ENCODE measurements around the gene TMEM117. TPM values are rescaled to one million over a fixed set of nuclear protein-coding genes. Genes with fewer than 3 reads are reported as not detected.

TMEM117 gene
- polyA plus RNA-seq, 1 donor (not counting 4 experiments of a cell fraction or from before 2014, with no cell fraction given): 8.5 TPM

DNA sequence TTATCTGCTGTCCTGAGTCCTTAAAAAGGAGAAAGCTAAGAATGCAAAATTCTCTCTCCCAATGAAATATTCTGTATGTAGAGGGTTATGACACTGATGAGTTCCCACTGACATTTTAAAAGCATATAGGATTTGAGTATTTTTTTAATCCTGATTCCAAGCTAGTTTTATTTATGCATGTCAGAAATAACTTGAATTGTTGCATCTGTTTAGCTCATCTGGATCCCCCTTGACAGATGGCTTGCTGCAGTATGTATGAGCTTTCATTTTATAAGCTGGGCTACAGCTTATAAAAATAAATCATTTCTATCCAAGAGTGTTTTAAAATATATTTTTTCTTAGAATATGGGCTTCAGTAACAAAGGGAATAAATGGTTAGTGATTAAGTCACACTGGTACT, 545.0 kb downstream of the TMEM117 start:
- dilution Hi-C loops (cut with MboI; ENCODE audit: extremely low pct_ligation_motif_present, low sequenced_read_pairs): no loop called here
- no peaks in the 10 kb centered on the region for H3K9me1 ChIP-seq (ENCODE audit: control insufficient read depth, extremely low read depth, insufficient read depth, low read length)
- H3K27me3 ChIP-seq (ENCODE audit: control insufficient read depth, extremely low read depth, insufficient read depth, low read length): no peaks in the 10 kb centered on the region
- H3K27ac ChIP-seq (ENCODE audit: control insufficient read depth, insufficient read depth, low read length): no peak overlapping the region
- DNase-seq (ENCODE audit: low read depth, low spot score) (no peak), FAIRE-seq (no peak)
- H3K4me1 ChIP-seq (ENCODE audit: control insufficient read depth, extremely low read depth, insufficient read depth, low read length): no peaks in the 10 kb centered on the region
- TF ChIP-seq, protein P1, sequence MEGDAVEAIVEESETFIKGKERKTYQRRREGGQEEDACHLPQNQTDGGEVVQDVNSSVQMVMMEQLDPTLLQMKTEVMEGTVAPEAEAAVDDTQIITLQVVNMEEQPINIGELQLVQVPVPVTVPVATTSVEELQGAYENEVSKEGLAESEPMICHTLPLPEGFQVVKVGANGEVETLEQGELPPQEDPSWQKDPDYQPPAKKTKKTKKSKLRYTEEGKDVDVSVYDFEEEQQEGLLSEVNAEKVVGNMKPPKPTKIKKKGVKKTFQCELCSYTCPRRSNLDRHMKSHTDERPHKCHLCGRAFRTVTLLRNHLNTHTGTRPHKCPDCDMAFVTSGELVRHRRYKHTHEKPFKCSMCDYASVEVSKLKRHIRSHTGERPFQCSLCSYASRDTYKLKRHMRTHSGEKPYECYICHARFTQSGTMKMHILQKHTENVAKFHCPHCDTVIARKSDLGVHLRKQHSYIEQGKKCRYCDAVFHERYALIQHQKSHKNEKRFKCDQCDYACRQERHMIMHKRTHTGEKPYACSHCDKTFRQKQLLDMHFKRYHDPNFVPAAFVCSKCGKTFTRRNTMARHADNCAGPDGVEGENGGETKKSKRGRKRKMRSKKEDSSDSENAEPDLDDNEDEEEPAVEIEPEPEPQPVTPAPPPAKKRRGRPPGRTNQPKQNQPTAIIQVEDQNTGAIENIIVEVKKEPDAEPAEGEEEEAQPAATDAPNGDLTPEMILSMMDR (optimal IDR thresholded peaks at IDR 0.05 in 1 of 3, IDR thresholded peaks at IDR 0.05 in 1 of 3, conservative IDR thresholded peaks at IDR 0.05 in 1 of 3; ENCODE audit: extremely low read depth in 1 of 3, insufficient read depth in 2 of 3, low read length in 3 of 3): no peak
- TF ChIP-seq EZH2 (IDR thresholded peaks at IDR 0.05; ENCODE audit: low read length): no peak
- H3K9ac ChIP-seq (ENCODE audit: control insufficient read depth, extremely low read depth, insufficient read depth, low read length): no peak overlapping the region
- H3K79me2 ChIP-seq (ENCODE audit: control insufficient read depth, insufficient read depth, low read length): no peaks in the 10 kb centered on the region
- no peaks in the 10 kb centered on the region for H3K9me3 ChIP-seq (ENCODE audit: control insufficient read depth, low read depth, low read length)
- no peak overlapping the region for H3K4me3 ChIP-seq (ENCODE audit: control insufficient read depth in 2 of 3, extremely low read depth in 1 of 3, insufficient read depth in 2 of 3, low read depth in 1 of 3, low read length in 3 of 3)
- no peaks in the 10 kb centered on the region for H3K36me3 ChIP-seq (ENCODE audit: control insufficient read depth in 2 of 2, extremely low read depth in 1 of 2, insufficient read depth in 2 of 2, low read length in 2 of 2)
- no peaks in the 10 kb centered on the region for H4K20me1 ChIP-seq (ENCODE audit: control insufficient read depth, extremely low read depth, insufficient read depth, low read length)
- no peak overlapping the region for H2AFZ ChIP-seq (ENCODE audit: control insufficient read depth, low read length)
- H3K4me2 ChIP-seq (ENCODE audit: control insufficient read depth, extremely low read depth, insufficient read depth, low read depth, low read length): no peak overlapping the region

DNA sequence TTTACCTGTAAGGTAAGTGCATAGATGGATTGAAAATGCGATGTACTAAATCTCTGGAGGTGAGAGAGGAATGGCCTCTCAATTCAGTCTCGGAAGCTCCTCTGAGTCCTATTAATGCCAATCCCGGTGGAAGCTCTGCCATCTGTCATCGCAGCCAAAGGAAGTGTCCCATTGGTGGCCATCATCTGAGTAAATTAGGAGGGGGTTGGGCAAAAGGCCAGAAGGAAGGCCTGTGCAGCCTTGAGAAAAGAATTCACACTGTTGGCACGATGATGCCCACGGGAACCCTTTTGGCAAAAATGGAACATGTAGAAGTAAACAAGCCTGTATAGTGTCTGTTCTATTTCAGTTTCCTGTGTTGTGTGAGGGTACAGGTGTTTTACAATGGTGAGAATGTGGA, 545.5 kb downstream of the TMEM117 start:
- H3K9ac ChIP-seq (ENCODE audit: control insufficient read depth, extremely low read depth, insufficient read depth, low read length): no peak overlapping the region

More for the DNA sequence above, 545.5 kb downstream of the TMEM117 start:
- H3K4me2 ChIP-seq (ENCODE audit: control insufficient read depth, extremely low read depth, insufficient read depth, low read depth, low read length): no peak overlapping the region
- no peaks in the 10 kb centered on the region for H3K9me1 ChIP-seq (ENCODE audit: control insufficient read depth, extremely low read depth, insufficient read depth, low read length)
- no peaks in the 10 kb centered on the region for H3K9me3 ChIP-seq (ENCODE audit: control insufficient read depth, low read depth, low read length)
- no peak for TF ChIP-seq EZH2 (IDR thresholded peaks at IDR 0.05; ENCODE audit: low read length)
- TF ChIP-seq, protein P1 (optimal IDR thresholded peaks at IDR 0.05 in 1 of 3, IDR thresholded peaks at IDR 0.05 in 1 of 3, conservative IDR thresholded peaks at IDR 0.05 in 1 of 3; ENCODE audit: extremely low read depth in 1 of 3, insufficient read depth in 2 of 3, low read length in 3 of 3): no peak
- H3K27me3 ChIP-seq (ENCODE audit: control insufficient read depth, extremely low read depth, insufficient read depth, low read length): no peaks in the 10 kb centered on the region
- FAIRE-seq (no peak), DNase-seq (ENCODE audit: low read depth, low spot score) (no peak)
- H3K79me2 ChIP-seq (ENCODE audit: control insufficient read depth, insufficient read depth, low read length): no peaks in the 10 kb centered on the region
- no peaks in the 10 kb centered on the region for H3K36me3 ChIP-seq (ENCODE audit: control insufficient read depth in 2 of 2, extremely low read depth in 1 of 2, insufficient read depth in 2 of 2, low read length in 2 of 2)
- no peak overlapping the region for H2AFZ ChIP-seq (ENCODE audit: control insufficient read depth, low read length)
- H3K27ac ChIP-seq (ENCODE audit: control insufficient read depth, insufficient read depth, low read length): no peak overlapping the region
- no peak overlapping the region for H3K4me3 ChIP-seq (ENCODE audit: control insufficient read depth in 2 of 3, extremely low read depth in 1 of 3, insufficient read depth in 2 of 3, low read depth in 1 of 3, low read length in 3 of 3)
- H3K4me1 ChIP-seq (ENCODE audit: control insufficient read depth, extremely low read depth, insufficient read depth, low read length): no peaks in the 10 kb centered on the region
- dilution Hi-C loops (cut with MboI; ENCODE audit: extremely low pct_ligation_motif_present, low sequenced_read_pairs): no loop called here
- H4K20me1 ChIP-seq (ENCODE audit: control insufficient read depth, extremely low read depth, insufficient read depth, low read length): no peaks in the 10 kb centered on the region

Data from keratinocyte (primary cell).